GM12801 (cell line): ENCODE measurements around the gene UBAC2.

Source experiments
- TF ChIP-seq, protein P1 (sequence below): IDR thresholded peaks from one replicate; pipeline ENCODE4 v1.5.1; 2011; ENCODE audit warnings: control low read depth; ENCODE audit not compliant: insufficient read length; ENCODE audit errors: extremely low read depth

The UBAC2 gene

DNA sequence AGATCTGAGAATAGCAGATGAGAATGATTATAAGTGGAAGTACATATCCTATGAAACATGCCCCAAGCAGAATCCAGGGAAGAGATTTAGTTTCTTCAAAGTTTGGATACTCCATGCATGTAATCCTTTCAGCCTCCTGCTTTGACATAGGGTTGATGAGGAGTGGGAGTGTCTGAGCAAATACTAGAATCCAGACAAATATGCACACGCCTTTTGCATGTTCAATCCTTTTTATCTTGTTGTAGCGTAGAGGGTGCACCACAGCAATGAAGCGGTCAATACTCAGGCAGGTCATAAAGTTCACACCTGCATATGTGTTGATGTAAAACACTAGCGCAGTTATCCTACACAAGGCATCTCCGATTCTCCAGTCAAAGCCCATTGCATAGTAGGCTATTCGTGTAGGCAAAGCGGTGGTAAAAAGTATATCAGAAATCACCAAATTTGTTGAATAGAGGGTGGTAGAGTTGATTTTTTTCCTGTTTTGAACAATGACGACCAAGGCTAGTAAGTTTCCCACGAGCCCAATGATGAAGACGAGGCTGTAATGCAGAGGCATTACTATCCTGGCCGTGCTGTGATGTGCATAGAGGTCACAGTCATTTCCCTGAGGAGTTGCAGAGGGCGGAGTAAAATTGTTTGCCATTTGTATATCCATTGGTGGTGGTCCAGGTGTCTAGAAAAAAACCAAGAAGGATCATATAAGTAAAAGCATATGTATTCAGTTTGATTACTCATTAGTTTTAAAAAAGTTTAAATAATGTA lies 95.0 kb downstream of the UBAC2 start:
- TF ChIP-seq, protein P1, sequence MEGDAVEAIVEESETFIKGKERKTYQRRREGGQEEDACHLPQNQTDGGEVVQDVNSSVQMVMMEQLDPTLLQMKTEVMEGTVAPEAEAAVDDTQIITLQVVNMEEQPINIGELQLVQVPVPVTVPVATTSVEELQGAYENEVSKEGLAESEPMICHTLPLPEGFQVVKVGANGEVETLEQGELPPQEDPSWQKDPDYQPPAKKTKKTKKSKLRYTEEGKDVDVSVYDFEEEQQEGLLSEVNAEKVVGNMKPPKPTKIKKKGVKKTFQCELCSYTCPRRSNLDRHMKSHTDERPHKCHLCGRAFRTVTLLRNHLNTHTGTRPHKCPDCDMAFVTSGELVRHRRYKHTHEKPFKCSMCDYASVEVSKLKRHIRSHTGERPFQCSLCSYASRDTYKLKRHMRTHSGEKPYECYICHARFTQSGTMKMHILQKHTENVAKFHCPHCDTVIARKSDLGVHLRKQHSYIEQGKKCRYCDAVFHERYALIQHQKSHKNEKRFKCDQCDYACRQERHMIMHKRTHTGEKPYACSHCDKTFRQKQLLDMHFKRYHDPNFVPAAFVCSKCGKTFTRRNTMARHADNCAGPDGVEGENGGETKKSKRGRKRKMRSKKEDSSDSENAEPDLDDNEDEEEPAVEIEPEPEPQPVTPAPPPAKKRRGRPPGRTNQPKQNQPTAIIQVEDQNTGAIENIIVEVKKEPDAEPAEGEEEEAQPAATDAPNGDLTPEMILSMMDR = no peak

DNA sequence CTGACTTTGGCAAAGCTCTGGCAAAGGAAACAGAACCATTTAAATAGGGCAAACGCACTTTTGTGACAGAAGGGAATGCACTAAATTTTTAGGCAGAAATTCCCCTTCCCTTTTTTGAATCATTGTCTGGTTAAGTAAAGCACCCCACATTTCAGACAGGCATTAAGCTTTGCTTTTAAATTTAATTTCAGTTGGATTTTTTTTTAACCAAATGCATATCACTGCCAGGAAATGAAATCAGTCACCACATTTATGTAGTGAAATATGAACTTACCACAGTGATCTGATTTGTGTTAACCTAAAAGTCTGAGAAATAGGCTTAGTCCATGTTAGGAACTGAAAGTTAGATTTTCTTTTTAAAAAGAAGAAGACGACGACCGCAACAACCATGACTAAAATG lies 95.7 kb downstream of the UBAC2 start:
- TF ChIP-seq, protein P1 = no peak

DNA sequence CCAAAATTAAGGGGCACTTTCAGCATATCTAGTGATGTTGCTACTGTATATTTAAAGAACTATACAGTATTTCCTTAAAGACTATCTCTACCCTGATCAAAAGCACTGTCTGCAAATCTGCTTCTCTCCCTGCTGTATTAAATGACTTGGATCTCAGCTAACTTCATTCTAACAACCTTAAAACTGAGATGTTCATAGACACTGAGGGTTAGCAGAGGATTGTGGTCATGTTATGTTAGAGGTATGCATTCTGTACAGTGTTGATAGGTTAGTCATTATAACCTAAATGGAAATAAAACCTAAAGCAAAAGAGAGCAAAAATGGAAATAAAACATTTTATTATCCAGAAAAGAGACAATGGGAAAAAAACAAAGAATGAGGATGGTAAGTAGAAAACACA lies 96.7 kb downstream of the UBAC2 start:
- TF ChIP-seq, protein P1 = no peak

- TF ChIP-seq, protein P1 = no peak
Observed at GRCh38 chr13:99298056-99298455, 97.4 kb downstream of the UBAC2 start.

GRCh38 chr13:99299256-99299919 lies 98.7 kb downstream of the UBAC2 start:
- TF ChIP-seq, protein P1 = no peak

DNA sequence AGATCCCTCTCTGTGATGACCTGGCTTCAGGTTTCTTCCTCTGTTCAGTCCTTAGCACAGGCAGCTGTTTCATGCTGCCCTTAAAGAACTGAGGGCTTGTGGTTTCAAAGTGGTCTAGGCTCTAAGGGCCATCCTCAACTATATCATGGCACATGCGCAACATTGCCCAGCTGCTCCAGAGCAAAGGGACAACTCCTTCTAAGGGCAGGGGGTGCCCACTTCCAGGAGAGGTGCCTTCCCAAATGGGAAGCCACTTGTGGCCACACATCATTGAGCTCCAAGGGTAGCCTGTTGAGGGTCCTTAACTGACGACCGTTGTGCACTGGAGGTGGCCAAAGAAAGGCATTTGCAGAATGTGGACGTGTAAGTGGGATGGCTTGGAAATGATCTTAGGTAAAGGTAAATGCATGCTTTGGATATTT lies 99.3 kb downstream of the UBAC2 start:
- TF ChIP-seq, protein P1 = no peak

DNA sequence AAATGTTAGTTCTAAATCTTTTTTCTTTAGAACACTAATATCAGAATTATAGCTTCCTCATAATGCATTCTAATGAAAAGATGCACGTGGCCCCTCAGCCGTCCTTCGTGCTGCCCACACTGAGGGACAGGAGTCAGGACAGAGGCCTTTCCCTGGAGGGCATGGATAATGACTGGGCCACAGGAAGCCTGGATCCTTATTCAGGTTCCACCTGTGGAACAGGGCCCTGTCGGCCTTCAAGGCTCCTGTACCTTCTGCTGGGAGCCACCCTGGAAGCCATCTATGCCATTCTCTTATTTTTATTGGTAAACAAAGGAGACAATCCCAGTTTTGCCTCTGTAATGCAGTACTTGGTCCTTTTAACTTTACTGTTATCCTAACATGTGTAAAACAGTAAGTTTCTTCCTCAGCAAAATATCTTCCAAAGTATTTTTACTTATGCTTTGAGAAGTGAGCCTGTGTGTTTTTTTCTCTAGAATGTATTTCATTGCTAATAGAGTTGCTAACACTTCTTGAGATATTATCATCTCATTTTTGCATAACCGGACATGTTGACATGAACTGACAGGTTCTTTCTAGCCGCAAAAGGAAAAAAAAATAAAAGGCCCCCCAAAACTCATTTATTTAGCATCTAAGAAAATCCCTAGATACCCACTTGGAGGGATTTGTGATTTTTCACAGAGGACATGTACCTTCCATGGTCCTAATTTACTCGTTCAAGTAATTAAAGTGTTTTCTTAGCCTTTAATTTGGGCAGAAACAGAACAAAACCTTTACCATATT lies 100.6 kb downstream of the UBAC2 start:
- TF ChIP-seq, protein P1 = no peak
